ENCODE data around the gene PPP2CA.
"Not testable (repeated sequence)": the region's sequence is repeated elsewhere in the genome, so short reads cannot be mapped to it uniquely, and the experiment has no call there.

The PPP2CA gene

GRCh38 chr5:134189031-134189430, 36.8 kb downstream of the PPP2CA start:
- no peak for DNase-seq (ENCODE audit: low read depth)

GRCh38 chr5:134188092-134188491, 37.8 kb downstream of the PPP2CA start:
- DNase-seq (ENCODE audit: low read depth) = no peak

- DNase-seq (ENCODE audit: low read depth) = peak; percentile 55
These were observed 41.4 kb downstream of the PPP2CA start for GRCh38 chr5:134184155-134185135.

- no peak for DNase-seq (ENCODE audit: low read depth)
These were observed 42.4 kb downstream of the PPP2CA start for GRCh38 chr5:134183481-134183880.

GRCh38 chr5:134178096-134178419, 47.8 kb downstream of the PPP2CA start:
- no peak for DNase-seq (ENCODE audit: low read depth)

GRCh38 chr5:134177369-134178095, 48.3 kb downstream of the PPP2CA start:
- no peak for DNase-seq (ENCODE audit: low read depth)

GRCh38 chr5:134176511-134177368, 49.1 kb downstream of the PPP2CA start, which contains the start of gene SKP1:
TSS of gene SKP1 (minus strand) at chr5:134176950. CDS start at chr5:134174022, 2,928 bp downstream.
- peak; percentile 47 for DNase-seq (ENCODE audit: low read depth)

- no peak for DNase-seq (ENCODE audit: low read depth)
These were observed 49.9 kb downstream of the PPP2CA start for GRCh38 chr5:134175921-134176510.

GRCh38 chr5:134174841-134175839, 50.7 kb downstream of the PPP2CA start:
- DNase-seq (ENCODE audit: low read depth) = peak; percentile 35

- no peak for DNase-seq (ENCODE audit: low read depth)
These were observed 53.9 kb downstream of the PPP2CA start for GRCh38 chr5:134171972-134172371.

GRCh38 chr5:134162592-134162991, 63.3 kb downstream of the PPP2CA start:
- DNase-seq (ENCODE audit: low read depth) = no peak

GRCh38 chr5:134161513-134162395, 64.1 kb downstream of the PPP2CA start:
- no peak for DNase-seq (ENCODE audit: low read depth)

GRCh38 chr5:134153657-134154056, 72.2 kb downstream of the PPP2CA start:
- DNase-seq (ENCODE audit: low read depth) = no peak

GRCh38 chr5:134153241-134153640, 72.6 kb downstream of the PPP2CA start:
- DNase-seq (ENCODE audit: low read depth) = no peak

- DNase-seq (ENCODE audit: low read depth) = not testable (repeated sequence)
These were observed 73.6 kb downstream of the PPP2CA start for GRCh38 chr5:134152173-134152832.

GRCh38 chr5:134151723-134152122, 74.2 kb downstream of the PPP2CA start:
- no peak for DNase-seq (ENCODE audit: low read depth)

GRCh38 chr5:134149571-134150303, 76.1 kb downstream of the PPP2CA start:
- DNase-seq (ENCODE audit: low read depth) = no peak

- DNase-seq (ENCODE audit: low read depth) = no peak
These were observed 76.8 kb downstream of the PPP2CA start for GRCh38 chr5:134148986-134149539.

Data from fibroblast of the conjunctiva (primary cell).